SIG-M5 (cell line): Measurements from ENCODE around the gene HS6ST1.

Source experiments
- DNase-seq: peaks from one replicate; lab custom pipeline; 2025; lab: John Stamatoyannopoulos, UW

The HS6ST1 gene

DNA sequence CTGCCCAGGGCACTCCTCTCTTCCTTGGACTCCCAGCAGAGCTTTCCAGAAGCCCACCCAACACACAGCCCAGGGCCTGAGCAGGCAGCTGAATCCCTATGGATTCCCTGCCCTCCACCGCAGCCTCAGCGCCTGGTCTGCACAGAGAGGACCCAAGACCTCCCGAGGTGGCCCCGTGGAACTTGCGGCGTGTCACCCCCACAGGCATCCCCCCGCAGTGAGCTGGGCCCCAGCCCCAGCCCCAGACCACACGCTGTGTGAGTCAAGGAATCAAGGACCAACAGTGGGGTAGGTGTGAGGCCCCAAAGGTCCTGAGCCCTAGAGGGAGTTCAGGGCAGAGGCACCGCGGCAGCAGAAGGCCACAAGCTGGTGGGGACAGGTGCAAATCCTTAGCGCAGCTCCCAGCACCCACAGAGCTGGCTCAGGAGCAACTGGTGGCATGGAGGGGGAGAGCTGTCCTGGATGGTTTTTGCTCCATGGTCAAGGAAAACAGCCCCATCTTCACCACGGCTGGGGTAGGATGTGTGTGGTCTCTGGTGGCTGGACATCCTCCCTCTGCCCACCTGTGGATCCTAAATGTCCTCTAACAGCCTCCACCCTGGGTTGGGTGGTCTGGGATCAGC lies 8.5 kb downstream of the HS6ST1 start:
- no peak for DNase-seq

DNA sequence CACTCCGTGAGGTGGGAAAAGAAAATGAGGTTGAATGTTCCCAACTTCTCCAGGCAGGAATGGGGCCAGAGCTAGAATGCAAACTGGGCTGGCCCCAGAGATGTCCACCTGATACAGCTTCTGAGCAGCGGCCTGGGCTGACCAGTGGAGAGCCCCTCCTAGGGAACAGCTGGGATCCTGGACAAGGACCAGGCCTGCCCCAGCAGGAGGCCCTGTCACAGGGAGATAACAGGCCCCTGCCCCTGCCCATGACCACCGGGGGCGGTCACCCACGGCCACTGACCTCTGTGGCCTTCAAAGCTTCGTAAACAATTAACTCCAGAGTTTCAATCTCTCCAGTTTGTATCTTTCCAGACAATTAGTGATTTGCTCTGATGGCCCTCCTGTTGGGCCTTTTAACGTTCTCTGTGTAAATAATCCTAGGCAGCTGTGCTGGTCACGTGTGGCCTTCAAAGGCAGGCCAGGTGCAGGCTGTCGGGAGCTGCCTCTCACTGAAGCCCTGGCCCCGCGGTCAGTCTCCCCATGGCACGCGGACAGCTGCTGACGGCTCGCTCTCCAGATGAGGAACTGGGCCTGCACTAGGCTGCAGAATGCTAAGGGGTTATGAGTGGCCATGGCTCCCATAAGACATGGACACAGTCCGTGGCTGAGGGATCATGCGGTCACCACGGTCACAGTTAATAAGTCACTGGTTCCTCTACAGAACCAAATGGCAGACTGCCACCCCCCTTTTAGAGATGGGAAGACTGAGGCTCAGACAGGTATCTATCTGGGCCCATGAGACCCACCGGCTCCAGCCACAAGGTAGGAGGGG lies 9.2 kb downstream of the HS6ST1 start:
- DNase-seq = no peak

DNA sequence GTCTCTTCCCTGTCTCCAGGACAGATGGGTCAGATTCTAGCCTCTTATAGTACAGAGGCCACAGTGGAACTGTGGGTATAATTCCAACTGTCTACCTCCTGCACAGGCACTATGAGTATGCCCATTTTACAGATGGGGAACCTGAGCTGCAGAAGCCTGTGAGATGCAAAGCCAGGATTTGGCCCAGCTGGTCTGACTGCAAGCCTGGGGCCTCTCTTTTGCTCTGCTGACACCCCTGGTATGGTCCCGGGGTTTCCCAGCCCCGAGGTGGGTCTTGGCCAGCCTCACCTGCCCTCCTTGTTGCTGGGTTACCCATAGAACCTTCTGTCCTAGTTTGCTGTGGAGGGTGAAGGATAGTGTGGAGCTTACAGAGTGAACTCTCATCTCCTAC lies 9.8 kb downstream of the HS6ST1 start:
- no peak for DNase-seq

DNA sequence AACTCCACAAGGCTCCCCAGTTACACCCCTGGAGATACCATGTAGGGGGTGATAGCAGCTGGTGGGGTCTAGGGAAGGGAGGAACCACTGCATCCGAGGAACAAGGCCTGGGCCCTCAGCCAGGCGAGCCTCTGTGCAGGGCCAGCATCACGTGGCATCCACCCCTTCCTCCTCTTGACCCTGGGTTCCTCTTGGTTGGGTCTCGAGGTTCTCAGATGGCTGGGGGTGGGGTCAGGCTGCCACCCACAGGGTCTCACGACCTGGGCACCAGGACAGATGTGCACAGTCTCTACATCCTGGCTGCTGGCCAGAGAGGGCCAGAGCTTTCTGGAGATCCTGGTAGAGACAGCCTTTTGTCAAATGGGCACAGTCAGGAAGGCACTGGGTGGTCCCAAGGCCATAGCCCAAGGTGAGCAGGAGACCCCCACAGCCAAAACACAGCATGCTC lies 10.4 kb downstream of the HS6ST1 start:
- DNase-seq = no peak

DNA sequence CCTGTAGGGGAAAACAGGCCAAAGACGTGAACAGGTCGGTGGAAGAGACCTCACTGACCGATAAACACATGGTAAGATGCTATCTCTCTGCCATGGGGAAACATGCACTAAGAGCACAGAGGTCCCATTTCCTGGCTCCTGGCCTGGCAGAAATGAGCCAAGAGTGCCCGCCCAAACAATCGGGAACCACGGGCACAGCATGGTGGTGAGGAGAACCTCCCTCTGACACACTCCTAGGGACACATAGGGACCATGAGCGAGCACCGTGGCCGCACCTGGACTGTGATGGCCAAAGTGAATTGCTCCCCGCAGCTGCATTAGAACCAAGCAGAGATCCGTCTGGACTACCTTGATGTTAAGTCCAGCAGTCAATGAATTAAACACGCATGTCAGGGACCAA lies 11.1 kb downstream of the HS6ST1 start:
- no peak for DNase-seq

DNA sequence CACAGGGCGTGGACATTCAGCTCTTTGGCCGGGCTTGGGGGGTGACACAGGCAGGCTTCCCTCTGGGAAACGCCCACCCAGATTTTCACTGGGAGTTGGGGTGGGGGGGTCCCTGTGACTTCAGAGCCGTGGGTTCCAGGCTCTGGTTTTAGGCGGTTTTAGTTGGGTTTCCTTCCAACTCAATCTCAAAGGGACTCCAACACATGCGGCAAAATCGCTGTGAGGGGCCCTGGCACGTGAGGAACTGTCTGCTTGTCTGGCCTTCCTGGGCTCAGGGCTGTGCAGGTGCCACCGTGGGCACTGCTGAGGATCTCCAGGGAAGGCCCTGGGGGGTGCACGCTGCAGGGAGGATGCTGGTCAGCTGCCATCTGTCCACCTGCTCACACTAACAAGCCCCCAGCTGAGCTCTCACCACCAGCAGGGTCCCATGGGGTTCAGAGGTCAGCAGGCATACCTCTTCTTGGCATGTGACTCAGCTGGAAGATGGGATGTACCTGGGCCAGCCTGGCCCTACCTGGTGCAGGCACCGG lies 11.7 kb downstream of the HS6ST1 start:
- no peak for DNase-seq

DNA sequence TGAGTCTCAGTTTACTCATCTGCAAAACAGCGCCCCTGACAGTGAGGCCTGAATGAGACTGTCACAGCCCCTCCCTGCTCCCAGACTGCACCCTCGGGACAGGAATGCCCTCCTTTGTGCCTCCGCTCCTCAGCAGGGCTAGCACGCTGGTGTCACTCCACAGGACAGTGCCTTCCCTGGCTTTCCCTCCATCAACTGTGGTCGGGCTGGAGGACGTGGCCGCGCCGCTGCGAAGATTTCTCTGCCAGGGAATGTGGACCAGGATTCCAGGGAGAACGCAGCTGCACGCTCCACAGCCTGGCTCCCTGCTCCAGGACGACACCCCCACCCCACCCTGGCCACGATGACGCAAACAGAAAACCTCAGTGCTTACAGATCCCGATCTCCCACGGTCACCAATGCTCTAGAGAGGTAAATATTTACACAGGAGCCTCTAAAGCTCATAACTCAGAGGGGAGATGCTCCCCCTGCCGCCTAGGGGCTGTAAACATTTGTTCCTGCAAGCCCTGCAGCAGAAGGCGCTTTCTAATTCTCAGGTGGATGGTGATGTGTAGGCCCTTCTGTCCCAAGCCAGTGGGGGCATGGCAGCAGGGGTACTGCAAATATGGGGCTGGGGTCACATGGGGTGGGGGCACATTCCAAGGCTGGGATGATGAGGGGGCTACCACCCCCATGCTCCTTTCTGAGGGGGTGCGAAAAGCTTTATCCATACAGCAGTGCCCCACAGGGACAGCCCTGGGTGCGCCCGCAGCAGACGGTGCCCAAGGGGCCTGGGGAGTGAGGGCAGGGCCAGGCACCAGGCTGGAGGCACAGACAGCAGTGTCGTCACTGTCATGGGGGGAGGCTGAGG lies 12.4 kb downstream of the HS6ST1 start:
- DNase-seq = no peak

DNA sequence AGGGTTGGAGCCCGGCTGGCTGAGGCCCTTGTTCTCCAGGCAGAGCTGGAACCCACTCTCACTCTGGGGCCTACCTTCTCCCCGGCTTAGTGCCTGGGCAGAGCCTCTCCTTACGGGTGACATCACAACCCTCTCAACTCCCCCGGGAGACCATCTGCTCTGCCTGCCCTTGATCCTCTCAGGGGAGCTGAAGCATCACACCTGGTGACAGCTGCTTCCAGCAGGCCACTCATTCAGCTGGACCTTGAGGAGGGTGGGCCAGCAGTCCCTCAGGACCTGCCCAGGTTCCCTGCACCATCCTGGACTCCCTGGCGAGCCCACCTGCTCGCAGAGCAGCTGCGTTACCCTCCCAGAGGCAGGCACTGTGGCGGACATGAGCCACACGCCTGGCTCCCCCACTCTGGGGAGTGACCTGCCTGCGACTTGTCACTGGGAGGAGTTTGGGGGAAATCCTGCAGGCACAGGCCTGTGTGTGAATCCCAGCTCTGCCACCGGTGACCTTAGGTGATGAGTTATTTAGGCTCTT lies 13.1 kb downstream of the HS6ST1 start:
- no peak for DNase-seq

DNA sequence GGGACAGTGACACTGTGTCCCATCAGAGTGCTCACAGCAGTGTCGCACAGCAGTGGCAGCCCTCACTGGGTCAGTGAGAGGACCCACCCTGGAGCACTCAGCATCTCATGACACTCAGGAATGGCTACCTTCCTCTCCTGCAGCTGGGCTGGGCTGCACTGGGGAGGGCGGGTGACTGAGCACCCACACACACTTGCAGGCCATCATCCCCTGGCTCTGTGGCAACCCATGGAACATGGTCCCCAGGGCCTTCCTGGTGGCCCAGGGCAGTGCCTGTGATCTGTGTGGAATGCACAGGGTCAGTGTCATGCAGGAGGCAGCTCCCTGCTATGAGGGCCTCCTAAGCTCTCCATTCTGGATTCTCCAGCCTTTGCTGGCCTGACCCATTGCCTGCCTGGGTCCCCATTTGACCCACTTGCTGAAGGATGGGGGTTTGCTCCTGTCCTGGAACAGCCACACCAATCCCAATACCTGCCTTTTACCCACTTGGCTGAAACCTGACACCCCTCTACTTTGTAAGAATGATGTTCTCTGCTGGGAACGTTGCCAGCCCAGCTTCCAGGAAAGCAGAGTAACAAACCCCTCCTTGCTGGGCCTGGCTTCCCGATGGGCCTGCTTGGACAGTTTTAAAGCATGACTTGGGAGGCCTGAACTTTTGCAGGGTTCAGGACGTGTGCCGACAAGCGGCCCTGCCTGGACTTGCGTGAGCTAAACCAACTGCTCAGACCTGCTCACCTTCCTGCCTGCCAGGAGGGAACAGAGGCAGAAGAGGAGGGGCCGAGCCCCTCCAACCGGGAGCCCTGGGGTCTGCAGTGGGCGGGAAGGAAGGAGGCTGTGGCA lies 13.7 kb downstream of the HS6ST1 start:
- DNase-seq = no peak

DNA sequence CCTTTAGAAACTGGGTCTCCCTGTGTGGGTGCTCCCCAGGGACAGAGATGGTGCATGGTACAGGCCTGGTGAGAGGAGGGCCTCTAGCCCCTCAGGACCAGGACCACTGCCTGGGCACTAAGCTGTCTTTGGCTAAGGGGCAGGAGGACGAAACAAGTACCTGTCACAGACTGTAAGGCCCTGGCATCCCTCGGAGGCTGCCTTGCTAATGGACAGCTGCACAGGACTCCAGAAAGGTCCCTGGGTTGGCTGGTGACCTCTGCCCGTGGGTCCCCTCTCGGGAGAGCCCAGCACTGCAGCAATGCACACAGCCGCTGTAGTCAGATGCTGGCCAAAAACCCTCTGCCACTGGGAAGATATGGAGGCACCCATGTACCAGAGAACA lies 14.3 kb downstream of the HS6ST1 start:
- DNase-seq = no peak

DNA sequence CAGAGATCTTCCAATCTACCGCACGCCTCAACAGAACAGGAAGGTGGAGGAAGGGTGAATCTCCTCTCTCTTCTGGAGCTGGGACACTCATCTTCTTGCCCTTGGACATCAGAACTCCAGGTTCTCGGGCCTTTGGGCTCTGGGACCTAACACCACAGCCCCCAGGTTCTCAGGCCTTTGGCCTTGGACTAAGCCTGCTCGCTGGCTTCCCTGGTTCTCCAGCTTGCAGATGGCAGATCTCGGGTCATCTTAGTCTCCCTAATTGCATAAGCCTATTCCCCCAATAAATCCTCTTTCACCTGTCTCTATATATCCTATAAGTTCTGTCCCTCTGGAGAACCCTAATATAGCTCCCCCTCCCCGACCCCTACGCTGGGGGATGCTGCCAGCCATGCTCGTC lies 14.8 kb downstream of the HS6ST1 start:
- no peak for DNase-seq

DNA sequence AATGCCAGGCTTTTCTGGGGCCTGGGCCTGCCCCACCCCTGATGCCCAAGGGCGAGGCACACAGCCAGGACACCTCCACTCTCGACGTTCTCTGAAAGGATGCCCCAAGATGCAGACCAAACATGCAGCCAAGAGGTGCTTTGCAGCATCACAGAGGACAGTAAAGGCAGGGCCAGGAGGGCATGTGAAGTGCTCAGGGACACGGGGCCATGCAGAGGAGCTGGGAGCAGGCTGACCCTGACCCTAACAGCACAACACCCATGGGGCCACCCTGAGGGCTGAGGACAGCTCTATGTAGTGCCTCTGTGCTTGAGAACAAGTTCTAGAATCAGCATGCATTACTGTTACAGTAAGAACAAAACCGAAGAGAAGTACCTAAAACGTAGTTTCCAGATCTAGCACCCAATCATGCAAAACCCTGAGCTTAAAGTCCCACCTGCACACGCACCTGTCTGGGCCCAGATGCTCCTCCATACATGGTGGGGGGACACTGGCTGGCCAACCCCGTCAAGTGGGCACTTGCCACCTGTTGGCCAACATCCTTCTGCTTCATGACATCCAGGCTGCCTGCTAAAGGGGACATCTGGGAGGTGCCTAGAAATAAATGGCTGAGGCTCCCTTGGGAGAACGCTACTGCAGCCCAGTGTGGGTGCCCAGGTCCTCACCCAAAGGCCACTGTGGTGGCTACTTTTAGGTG lies 15.4 kb downstream of the HS6ST1 start:
- no peak for DNase-seq

DNA sequence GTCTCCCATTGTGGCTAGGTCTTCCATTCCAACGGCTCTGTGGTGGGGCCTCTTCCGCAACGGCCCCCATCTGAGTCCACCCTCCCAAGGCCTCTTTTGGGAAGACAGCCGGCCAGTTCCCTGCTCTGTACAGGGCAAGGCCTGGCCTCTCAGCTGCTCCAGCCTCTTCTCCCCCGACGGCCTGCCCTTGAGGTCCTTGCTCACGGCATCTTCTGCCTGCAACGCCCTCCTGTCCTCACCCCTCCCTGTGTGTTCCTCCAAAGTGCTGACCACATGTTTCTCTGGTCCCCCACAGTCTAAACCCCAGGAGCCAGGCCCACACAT lies 16.0 kb downstream of the HS6ST1 start:
- DNase-seq = no peak

DNA sequence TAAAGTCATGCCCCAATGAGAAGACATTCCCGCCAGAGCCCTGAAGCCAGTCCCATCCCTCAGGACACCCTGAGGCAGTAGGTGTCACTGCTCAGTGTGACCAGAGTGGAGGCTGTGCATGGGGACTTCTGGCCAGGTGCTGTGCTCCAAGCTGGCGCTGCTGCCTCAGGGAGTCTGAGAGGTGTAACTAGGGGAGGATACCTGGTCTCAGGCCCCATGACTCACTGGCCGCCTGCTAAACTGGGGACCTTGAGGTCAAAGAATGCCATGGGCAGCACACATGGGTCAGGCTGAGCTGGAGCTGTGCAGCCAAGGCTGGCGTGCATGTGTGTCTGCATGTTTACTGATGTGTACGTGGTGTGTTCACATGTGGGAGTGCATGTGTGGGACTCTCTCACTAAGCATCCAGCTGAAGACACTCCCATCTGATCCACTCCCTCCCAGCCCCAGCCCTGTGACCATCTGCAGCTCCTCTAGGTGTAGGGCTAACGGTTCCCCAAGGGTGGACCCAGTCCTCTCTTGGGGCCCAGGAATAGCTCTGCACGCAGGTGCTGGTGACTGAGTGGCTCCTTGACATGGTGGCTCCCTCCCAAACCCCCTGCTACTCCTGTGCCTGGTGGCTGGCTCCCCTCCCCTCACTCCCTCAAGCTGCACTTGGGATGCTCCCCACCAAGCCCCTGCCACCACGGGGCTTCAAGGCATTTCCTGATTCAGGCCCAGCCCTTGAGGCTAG lies 16.5 kb downstream of the HS6ST1 start:
- DNase-seq = no peak

DNA sequence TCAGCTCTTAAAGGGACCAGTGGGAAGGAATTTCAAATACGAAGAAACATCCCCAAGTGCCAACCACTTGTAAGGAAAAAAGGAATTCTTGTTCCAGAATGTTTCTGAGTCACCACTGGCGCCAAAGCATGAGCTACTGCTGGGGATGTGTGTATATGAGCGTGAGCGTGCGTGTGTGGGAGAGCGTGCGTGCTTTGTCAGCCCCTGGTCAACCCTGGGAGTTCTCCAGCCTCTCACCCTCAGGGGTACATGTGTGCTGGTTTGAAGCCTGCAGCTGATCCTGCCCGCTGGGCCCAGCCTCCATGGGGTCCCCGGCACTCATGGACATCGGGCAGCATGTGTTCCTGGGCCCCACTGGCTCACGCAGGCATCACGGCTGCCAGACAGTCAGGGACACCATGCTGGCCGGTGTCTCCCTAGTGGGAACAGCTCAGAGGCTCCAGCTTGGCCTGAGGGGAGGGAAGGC lies 17.1 kb downstream of the HS6ST1 start:
- no peak for DNase-seq

DNA sequence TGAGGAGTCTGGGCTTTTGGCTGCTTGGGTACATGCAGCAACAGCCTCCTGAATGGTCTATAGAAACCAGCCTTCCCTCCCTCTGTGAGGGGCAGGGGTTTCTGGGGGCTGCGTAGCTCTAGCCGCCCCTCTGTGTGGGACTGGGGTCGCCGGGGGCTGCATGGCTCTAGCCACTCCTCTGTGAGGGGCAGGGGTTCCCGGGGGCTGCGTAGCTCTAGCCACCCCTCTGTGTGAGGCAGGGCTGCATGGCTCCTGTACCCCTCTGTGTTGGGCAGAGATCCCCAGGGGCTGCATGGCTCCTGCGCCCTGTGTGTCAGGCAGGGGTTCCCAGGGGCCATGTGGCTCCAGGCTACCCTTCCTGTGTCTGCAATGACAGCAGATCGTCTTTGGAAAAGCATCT lies 17.6 kb downstream of the HS6ST1 start:
- no peak for DNase-seq

DNA sequence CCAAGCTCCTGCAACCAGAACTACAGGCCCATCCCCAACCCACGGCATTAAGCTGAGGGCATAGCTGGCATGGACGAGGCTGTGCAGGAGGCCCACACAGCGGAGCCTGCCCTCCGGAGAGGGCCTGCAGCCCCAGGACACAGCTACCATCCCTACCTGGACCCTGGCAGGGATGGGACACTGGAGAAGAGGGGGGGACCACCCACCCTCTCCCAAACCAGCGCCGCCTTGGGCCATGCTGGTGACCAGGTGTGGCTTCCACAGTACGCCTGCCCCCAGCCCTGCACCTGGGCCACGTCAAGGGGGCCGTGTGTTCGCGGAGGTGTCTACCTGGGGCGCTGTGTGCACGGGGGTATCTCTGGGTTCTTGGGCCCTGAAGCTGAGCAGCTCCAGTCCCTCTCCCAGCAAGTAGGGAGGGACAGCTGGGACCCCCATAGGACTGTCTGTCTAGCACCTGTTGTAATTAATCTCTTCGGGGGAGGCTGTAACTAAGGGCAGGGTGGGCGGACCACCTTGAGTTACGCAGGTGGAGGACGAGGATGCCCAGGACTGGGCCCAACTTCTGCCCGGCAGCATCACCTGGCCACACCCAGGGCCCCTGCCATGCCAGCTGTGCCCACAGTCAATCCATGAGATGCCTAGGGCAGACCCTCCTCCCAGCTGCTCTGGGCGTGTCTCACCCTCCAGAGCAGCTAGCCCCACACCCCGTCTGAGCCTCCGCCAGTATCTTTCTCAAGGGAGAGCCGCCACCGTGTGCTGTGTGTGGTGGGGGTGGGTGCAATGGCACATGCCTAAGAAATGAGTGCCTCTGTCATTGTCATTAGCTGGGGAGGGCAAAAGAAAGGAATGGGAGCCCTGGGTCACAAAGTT lies 18.3 kb downstream of the HS6ST1 start:
- DNase-seq = no peak

DNA sequence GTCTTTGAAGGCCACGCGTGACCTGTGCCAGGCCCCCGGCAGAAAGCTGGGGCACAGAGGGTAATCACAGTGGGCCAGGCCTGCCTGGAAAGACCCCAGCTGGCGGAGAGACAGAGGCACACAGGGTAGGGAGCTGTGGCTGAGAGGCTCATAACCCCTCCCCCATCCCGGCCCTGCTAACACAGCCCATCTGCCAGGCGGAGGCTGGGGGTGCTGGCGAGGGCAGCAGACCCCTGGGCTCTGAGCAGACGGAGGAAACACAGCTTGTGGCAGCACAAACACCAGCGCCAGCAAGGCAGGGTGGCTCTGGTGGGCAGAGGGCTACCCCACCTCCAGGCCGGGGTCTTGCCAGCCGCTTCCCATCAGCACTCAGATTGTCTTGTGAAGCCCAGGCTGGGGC lies 19.0 kb downstream of the HS6ST1 start:
- DNase-seq = no peak

DNA sequence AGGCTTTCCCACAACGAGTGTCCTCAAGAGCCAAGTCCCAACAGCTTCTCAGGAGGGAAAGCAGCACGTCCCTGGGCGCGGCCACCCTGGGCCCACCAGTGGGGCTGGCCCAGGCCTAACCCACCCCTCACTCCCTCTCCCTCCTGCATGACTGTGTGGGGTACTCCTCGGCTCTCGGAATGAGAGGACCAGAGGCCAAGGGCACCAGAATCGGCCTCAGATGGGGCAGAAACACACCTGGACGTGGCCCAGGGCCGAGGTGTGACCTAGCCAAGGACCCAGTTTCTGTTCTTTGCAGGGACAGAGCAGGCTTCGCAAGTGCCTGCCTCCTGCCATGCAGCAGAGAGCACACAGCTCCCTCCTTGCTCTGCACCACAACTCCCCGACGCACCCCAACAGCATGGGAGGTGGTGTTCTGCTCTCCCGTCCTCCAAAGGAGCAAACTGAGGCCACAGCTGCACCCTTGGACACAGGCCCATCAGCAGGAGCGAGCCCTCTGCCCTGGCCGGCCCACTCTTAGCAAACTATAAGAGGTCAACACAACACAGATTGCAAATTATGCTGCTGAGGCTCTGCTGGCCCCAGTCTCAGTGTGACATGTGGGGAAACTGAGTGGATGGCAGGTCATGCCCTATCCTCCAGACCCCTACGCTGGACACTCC lies 19.7 kb downstream of the HS6ST1 start:
- no peak for DNase-seq
